ENCODE measurements around the gene PDE6B.
"Not testable (repeated sequence)": the region's sequence is repeated elsewhere in the genome, so short reads cannot be mapped to it uniquely, and the experiment has no call there.

Gene PDE6B

GRCh38 chr4:624705-625590 is at the start of gene PDE6B:
Gene PDE6B, plus strand, starts transcription at chr4:625573. Its CDS starts 54 bp downstream, at chr4:625627.
- no peak for DNase-seq

DNA sequence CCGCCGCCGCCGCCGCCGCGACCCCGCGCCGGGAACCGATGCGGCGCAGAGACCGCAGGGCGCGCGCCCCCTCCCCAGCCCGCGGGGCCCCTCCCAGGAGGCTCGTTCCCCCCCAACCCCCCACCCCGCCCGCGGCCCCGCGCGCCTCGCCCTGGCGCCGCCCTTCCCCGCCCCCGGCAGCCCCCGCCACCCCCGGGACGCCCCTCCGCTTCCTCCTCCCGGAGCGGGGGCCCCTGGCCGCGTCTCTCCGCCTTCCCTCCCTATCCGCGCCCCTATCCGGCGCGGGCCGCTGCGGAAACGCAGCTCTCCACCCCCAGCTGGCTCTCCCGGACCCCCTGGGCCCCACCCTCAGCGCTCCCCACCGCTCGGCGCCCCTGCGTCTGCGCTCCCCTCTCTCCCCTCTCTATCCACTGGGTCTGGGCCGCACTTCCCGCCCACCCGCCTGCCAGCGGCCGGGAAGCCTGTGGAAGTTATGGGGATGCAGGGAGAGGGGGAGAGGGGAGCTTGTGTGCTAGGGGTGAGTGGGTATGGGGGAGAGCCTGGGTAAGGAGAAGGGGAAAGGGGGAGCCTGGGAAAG is 49.0 kb upstream of the PDE6B start, which contains the start of gene TMEM271:
TMEM271 (minus strand) TSS at position 51 of the 577 bp plus-strand sequence. CDS start 233 bp downstream, outside the sequence.
- no peak for DNase-seq

GRCh38 chr4:576991-577498 is 48.3 kb upstream of the PDE6B start:
- DNase-seq = no peak

GRCh38 chr4:577499-578450 is 47.6 kb upstream of the PDE6B start:
- no peak for DNase-seq

GRCh38 chr4:578451-579443 is 46.6 kb upstream of the PDE6B start:
- DNase-seq = no peak

DNA sequence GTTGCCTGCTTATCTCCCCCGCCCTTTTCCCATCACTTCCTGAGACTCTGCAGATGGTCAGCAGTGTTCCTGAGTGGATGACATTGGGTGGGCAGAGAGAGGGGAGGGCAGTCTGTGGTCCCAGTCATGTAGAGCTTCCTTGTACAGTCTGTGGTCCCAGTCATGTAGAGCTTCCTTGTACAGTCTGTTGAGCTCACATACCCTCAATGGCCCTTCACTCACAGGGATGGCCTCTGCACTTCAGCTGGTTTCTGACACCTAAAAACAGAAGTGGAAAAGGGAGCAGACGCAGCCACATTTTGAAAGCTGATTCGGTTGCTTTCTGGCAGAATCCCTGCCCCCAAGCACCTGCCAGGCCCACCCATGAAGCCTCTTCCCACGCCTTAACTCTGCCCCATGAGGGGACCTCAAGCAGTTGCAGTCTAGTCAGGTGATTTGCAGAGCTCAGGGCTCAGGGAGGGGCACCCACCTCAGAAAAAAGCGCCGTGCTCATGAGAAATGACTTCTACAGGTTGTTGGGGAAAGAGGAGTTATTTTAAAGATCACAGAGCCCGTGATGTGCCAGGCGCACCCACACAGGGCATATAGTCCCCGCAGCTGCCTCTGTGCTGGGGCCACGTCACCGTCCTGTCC is 45.7 kb upstream of the PDE6B start:
- DNase-seq = no peak

DNA sequence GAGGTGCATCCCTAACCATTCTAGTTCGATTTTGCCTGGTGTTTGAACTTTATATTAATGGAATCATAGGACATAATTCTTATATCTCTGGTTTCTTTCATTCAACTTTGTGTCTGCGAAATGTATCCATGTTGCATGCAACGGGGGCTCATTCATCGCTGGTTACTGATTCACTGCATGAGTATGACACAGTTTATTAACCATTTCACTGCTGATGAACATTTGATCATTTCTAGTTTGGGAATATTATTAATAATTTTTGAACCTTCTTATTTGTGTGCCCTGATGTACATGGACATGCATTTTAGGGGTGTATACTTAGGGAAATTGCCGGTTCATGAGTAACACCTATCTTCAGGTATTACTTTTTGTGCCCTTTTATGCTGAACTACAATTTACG is 44.2 kb upstream of the PDE6B start:
- no peak for DNase-seq

- DNase-seq = no peak
Observed at GRCh38 chr4:581753-582361, 43.5 kb upstream of the PDE6B start.

DNA sequence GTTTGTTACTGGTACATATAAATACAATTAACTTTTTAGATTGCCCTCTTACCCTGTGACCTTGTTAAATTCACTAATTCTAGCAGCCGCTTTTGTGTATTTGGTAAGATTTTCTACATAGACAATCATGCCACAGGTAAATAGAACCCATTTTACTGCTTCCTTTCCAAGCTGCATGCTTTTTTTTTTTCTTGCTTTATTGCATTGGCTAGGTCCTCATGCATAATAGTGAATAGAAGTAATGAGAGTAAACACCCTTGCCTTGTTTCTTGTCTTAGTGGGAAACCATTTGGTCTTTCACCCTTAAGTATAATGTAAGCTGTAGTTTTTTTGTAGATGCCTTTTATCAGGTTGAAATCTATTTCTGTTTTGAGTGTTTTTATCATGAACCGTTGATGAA is 41.6 kb upstream of the PDE6B start:
- DNase-seq = no peak

DNA sequence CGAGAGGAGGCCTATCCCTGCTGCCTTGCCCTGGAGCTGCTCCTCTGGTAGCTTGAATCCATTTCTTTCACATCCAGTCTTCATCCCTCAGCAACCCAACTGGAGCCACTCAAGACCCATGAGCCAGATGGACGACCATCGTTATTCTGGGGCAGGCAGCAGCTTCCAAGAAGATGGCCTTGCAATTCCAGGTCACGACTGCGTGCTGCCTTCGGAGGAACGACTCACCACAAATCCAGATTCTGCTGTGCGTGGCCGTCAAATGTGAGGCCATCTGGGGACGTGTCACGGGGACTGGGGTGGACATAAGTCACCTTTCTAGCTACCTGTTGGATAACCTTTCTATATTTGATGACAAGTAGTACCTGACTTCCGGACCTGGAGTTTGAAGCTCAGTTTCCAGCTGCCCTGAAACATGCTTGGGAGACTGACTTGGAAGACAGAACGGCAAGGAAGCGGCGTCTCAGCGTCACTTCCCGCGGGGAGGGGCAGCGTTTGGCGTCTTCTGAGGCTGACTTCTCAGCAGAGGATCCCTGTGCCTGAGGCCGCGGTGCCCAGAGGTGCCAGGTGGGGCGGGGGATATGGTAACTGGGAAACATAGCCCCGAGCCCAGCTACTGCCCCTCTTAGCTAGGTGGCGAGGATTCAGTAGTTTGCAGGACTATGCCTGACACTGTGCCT is 37.6 kb upstream of the PDE6B start:
- no peak for DNase-seq

DNA sequence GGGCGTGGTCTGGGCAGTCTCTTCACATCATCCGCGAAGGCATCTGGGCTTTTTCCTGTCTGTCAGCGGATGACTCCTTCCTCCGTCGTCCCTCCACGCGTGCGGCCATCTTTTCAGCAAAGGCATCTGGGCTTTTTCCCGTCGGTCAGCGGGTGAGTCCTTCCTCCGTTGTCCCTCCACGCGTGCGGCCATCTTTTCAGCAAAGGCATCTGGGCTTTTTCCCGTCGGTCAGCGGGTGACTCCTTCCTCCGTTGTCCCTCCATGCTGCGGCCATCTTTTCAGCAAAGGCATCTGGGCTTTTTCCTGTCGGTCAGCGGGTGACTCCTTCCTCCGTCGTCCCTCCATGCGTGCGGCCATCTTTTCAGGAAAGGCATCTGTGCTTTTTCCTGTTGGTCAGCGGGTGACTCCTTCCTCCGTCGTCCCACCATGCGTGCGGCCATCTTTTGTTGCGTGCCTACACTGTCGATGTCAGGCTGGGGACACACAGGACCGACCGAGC is 37.0 kb upstream of the PDE6B start:
- no peak for DNase-seq

- no peak for DNase-seq
Observed at GRCh38 chr4:589219-589963, 36.0 kb upstream of the PDE6B start.

DNA sequence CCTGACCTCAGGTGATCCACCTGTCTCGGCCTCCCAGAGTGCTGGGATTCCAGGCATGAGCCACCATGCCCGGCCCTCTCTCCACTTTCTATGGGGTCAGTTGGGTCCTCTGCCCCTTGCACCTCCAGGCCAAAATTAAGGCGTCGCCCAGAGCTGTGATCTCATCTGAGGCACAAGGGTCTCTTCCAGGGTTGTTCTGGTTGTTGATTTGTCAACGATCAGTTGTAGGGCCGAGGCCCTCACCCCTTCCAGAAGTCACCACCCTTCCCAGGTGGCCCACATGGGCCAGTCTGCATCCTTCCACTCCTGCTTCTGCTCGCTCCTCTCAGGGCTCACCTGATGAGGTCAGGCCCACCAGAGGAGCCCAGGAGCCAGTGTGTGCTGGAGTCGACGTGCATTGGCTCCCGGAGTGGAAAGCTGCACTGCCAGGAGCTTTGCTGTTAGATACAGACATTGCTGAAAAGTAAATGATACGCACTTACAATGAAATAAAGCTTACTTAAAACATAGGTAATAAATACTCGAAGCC is 35.0 kb upstream of the PDE6B start:
- no peak for DNase-seq

- DNase-seq = not testable (repeated sequence)
Observed at GRCh38 chr4:592178-592577, 33.2 kb upstream of the PDE6B start.

- DNase-seq = no peak
Observed at GRCh38 chr4:592825-593520, 32.4 kb upstream of the PDE6B start.

GRCh38 chr4:598925-599324 is 26.4 kb upstream of the PDE6B start:
- no peak for DNase-seq

GRCh38 chr4:600166-600565 is 25.2 kb upstream of the PDE6B start:
- no peak for DNase-seq

DNA sequence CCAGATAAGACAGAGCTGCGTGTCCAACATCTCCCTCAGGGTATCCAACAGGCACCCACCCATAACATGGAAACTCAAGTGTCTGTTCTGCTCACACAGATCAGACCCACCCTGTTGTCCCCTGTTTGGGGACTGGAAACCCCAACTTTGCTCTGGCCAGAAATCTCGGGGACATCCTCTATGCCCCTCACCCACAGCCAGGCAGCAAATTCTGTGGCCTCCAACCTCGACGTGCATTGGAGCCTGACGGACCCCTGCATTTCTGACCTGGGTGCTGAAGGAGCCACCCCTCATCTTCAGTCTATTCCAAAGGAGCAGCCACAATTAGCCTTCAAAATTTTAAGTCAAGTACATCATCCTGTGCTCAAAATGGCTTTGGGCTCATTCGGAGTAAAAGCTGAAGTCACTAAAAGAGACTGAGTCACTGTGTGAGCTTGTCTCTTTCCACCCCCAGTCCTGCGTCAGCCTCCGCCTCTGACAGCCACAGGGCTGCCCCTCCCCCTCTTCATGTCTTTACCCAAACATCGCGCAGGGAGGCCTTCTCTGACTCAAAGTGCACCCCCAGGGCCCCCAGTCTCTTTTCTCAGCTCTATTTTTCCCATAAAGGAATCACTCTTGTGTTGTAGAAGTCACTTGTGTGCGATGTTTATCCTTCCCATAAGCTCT is 24.4 kb upstream of the PDE6B start:
- no peak for DNase-seq
